Measurements from ENCODE around the gene OFD1.

Gene OFD1

DNA sequence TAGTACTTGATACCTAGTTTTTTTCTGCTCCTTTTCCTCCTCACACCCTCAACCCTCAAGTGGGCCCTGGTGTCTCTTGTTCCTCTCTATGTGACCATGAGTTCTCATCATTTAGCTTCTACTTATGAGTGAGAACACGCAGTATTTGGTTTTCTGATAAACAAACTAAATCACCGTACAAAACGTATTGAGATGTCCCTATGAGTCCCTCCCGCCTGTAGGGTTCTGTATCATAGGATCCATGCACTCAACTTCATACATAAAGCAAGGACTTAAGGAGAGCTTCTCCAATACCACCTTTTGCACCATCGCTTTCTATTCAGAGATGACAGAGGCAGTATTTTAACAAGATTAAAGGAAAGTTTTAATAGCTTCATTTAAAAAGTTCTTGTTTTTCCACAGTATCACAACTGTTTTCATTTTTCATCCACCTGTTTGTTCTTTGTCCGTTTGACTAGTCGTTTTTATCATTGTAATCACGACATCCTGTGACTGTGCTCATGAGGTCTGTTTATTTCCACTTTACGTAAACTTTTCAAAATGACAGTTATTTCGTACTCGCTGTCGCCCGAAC lies 46.1 kb upstream of the OFD1 start (continued):
- TF ChIP-seq ZBTB21 (tag by site-specific recombination; IDR thresholded peaks at IDR 0.05) (peak; percentile 47; the same call in 1 of the 2 replicates), ZNF433 (tag by site-specific recombination; IDR thresholded peaks at IDR 0.05; ENCODE audit: low read depth) (no peak), ZNF157 (tag by site-specific recombination; IDR thresholded peaks at IDR 0.05) (no peak), SCRT2 (tag by site-specific recombination; IDR thresholded peaks at IDR 0.05) (0 out of 2 replicates have a peak, but pooled peaks have one; percentile 9), PRDM1 (tag by site-specific recombination; IDR thresholded peaks at IDR 0.05) (peak; percentile 81), SP7 (tag by site-specific recombination; IDR thresholded peaks at IDR 0.05) (0 out of 2 replicates have a peak, but pooled peaks have one; percentile 9), ZBTB17 (tag by site-specific recombination; IDR thresholded peaks at IDR 0.05) (peak; percentile 82)
- TF ChIP-seq, protein P1, sequence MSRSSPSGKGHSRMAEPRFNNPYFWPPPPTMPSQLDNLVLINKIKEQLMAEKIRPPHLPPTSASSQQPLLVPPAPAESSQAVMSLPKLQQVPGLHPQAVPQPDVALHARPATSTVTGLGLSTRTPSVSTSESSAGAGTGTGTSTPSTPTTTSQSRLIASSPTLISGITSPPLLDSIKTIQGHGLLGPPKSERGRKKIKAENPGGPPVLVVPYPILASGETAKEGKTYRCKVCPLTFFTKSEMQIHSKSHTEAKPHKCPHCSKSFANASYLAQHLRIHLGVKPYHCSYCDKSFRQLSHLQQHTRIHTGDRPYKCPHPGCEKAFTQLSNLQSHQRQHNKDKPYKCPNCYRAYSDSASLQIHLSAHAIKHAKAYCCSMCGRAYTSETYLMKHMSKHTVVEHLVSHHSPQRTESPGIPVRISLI (tag by site-specific recombination; IDR thresholded peaks at IDR 0.05) = no peak
- TF ChIP-seq, protein P2, sequence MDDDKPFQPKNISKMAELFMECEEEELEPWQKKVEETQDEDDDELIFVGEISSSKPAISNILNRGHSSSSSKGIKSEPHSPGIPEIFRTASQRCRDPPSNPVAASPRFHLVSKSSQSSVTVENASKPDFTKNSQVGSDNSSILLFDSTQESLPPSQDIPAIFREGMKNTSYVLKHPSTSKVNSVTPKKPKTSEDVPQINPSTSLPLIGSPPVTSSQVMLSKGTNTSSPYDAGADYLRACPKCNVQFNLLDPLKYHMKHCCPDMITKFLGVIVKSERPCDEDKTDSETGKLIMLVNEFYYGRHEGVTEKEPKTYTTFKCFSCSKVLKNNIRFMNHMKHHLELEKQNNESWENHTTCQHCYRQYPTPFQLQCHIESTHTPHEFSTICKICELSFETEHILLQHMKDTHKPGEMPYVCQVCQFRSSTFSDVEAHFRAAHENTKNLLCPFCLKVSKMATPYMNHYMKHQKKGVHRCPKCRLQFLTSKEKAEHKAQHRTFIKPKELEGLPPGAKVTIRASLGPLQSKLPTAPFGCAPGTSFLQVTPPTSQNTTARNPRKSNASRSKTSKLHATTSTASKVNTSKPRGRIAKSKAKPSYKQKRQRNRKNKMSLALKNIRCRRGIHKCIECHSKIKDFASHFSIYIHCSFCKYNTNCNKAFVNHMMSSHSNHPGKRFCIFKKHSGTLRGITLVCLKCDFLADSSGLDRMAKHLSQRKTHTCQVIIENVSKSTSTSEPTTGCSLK (tag by site-specific recombination; IDR thresholded peaks at IDR 0.05) = no peak

DNA sequence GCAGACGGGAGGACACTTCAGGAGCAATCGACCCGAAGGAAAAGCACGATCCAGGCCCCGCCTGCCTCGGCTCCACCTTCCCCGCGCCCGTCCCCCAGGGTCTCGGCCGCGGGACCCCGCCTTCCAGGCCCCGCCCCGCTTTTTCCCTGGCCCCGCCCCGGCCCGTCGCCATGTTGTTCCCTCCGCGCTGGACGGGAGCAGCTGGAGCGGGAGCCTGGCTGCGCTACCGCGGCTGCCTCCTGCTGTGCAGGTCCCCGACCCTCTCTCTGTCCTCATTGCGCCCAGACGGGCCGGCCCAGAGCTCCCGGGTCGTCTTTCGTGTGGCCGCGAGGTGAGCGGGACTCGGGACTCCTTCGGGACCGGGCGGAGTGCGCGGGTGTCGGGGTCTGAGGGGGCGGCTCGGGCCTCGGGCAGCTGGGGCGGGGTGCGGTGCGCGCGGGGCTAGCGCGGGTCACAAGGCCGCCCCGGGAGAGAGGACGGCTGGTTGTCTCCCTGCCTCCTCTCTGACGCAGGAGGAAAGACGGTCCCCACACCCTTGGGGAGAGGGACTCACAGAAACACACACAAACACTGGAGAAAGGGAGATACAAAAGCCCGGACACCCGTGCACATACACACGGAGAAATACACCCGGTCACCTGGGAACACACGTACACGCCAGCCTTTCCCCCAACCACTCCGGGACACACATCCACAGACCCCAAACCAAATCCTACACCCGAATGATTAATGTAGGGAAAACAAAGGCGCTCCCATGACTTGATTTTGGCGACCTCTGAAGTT lies 45.4 kb upstream of the OFD1 start, which contains the start of gene RAB9A:
Gene RAB9A, plus strand, starts transcription at position 171 of the 783 bp plus-strand sequence. CDS start 19,619 bp downstream, outside the sequence.
- ChIA-PET CTCF (interaction anchor here (0.7 to 2.6 kb wide), 6 partner anchors 9 to 182 kb away, joined by 3 to 9 read pairs (median 4); no protein-coding TSS in a partner anchor), POLR2A (interaction anchor here (0.5 to 3.2 kb wide), 12 partner anchors 9 to 96 kb away, joined by 3 to 21 read pairs (median 6); partner anchors contain the start of genes OFD1 and TRAPPC2)
- peak within 1 kb of the TSS; percentile 94 for H3K4me3 ChIP-seq (ENCODE audit: low read depth, low read length)
- H3K27ac ChIP-seq (ENCODE audit: extremely low read depth, low read depth, low read length) = peak within 1 kb of the TSS; percentile 98
- no peaks in the 10 kb centered on the region for H3K36me3 ChIP-seq (ENCODE audit: control insufficient read depth in 2 of 2, insufficient read depth in 1 of 2, low read length in 2 of 2)
- peaks cover 44% of the 10 kb centered on the region for H3K4me1 ChIP-seq (ENCODE audit: control insufficient read depth, insufficient read depth, low read length)
- H3K9me3 ChIP-seq (ENCODE audit: control insufficient read depth, insufficient read depth, low read depth, low read length) = no peaks in the 10 kb centered on the region
- TF ChIP-seq ZXDB (tag by site-specific recombination; IDR thresholded peaks at IDR 0.05) (peak; percentile 70; the same call in 1 of the 2 replicates), OSR2 (tag by site-specific recombination; IDR thresholded peaks at IDR 0.05) (peak; percentile 97), ZNF391 (tag by site-specific recombination; IDR thresholded peaks at IDR 0.05; ENCODE audit: borderline replicate concordance, low read depth) (no peak), ZNF366 (tag by site-specific recombination; conservative IDR thresholded peaks at IDR 0.05) (0 out of 2 replicates have a peak, but pooled peaks have one; percentile 2), ZNF433 (tag by site-specific recombination; IDR thresholded peaks at IDR 0.05; ENCODE audit: low read depth) (no peak), TRIM28 (IDR thresholded peaks at IDR 0.05; ENCODE audit: borderline replicate concordance, low read length) (no peak), IKZF3 (tag by site-specific recombination; IDR thresholded peaks at IDR 0.05) (peak; percentile 93), GLIS1 (tag by site-specific recombination; IDR thresholded peaks at IDR 0.05) (peak; percentile 80), KLF7 (tag by site-specific recombination; IDR thresholded peaks at IDR 0.05; ENCODE audit: borderline replicate concordance) (0 out of 2 replicates have a peak, but pooled peaks have one; percentile 36), ZNF394 (tag by site-specific recombination; IDR thresholded peaks at IDR 0.05; ENCODE audit: borderline replicate concordance) (peak; percentile 90), ZNF530 (tag by site-specific recombination; IDR thresholded peaks at IDR 0.05; ENCODE audit: low read depth) (no peak), ZEB2 (tag by site-specific recombination; IDR thresholded peaks at IDR 0.05) (peak; percentile 85; the same call in 1 of the 2 replicates), SP7 (tag by site-specific recombination; IDR thresholded peaks at IDR 0.05) (peak; percentile 67)
- TF ChIP-seq, protein P3, sequence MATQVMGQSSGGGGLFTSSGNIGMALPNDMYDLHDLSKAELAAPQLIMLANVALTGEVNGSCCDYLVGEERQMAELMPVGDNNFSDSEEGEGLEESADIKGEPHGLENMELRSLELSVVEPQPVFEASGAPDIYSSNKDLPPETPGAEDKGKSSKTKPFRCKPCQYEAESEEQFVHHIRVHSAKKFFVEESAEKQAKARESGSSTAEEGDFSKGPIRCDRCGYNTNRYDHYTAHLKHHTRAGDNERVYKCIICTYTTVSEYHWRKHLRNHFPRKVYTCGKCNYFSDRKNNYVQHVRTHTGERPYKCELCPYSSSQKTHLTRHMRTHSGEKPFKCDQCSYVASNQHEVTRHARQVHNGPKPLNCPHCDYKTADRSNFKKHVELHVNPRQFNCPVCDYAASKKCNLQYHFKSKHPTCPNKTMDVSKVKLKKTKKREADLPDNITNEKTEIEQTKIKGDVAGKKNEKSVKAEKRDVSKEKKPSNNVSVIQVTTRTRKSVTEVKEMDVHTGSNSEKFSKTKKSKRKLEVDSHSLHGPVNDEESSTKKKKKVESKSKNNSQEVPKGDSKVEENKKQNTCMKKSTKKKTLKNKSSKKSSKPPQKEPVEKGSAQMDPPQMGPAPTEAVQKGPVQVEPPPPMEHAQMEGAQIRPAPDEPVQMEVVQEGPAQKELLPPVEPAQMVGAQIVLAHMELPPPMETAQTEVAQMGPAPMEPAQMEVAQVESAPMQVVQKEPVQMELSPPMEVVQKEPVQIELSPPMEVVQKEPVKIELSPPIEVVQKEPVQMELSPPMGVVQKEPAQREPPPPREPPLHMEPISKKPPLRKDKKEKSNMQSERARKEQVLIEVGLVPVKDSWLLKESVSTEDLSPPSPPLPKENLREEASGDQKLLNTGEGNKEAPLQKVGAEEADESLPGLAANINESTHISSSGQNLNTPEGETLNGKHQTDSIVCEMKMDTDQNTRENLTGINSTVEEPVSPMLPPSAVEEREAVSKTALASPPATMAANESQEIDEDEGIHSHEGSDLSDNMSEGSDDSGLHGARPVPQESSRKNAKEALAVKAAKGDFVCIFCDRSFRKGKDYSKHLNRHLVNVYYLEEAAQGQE (tag by site-specific recombination; IDR thresholded peaks at IDR 0.05) = 0 out of 2 replicates have a peak, but pooled peaks have one; percentile 12
- TF ChIP-seq, protein P4, sequence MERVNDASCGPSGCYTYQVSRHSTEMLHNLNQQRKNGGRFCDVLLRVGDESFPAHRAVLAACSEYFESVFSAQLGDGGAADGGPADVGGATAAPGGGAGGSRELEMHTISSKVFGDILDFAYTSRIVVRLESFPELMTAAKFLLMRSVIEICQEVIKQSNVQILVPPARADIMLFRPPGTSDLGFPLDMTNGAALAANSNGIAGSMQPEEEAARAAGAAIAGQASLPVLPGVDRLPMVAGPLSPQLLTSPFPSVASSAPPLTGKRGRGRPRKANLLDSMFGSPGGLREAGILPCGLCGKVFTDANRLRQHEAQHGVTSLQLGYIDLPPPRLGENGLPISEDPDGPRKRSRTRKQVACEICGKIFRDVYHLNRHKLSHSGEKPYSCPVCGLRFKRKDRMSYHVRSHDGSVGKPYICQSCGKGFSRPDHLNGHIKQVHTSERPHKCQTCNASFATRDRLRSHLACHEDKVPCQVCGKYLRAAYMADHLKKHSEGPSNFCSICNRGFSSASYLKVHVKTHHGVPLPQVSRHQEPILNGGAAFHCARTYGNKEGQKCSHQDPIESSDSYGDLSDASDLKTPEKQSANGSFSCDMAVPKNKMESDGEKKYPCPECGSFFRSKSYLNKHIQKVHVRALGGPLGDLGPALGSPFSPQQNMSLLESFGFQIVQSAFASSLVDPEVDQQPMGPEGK (tag by site-specific recombination; IDR thresholded peaks at IDR 0.05) = peak; percentile 63
- TF ChIP-seq, protein P5, sequence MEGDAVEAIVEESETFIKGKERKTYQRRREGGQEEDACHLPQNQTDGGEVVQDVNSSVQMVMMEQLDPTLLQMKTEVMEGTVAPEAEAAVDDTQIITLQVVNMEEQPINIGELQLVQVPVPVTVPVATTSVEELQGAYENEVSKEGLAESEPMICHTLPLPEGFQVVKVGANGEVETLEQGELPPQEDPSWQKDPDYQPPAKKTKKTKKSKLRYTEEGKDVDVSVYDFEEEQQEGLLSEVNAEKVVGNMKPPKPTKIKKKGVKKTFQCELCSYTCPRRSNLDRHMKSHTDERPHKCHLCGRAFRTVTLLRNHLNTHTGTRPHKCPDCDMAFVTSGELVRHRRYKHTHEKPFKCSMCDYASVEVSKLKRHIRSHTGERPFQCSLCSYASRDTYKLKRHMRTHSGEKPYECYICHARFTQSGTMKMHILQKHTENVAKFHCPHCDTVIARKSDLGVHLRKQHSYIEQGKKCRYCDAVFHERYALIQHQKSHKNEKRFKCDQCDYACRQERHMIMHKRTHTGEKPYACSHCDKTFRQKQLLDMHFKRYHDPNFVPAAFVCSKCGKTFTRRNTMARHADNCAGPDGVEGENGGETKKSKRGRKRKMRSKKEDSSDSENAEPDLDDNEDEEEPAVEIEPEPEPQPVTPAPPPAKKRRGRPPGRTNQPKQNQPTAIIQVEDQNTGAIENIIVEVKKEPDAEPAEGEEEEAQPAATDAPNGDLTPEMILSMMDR (tag by site-specific recombination; IDR thresholded peaks at IDR 0.05) = peak; percentile 9; the same call in 1 of the 2 replicates
